Activated T-helper 2 cell treated with anti-CD3 and anti-CD28 coated beads, Interferon-gamma antibody, Interleukin-2, Interleukin-4, amounts not matched to agents 10 μg/mL and 5 μg/mL and 100 μg/mL, durations not matched to agents 14 hours and 24 hours and 36 hours (primary cell): ENCODE data around the gene ALMS1. TPM values are rescaled to one million over a fixed set of nuclear protein-coding genes. Genes with fewer than 3 reads are reported as not detected.
"Not testable (repeated sequence)": the region's sequence is repeated elsewhere in the genome, so short reads cannot be mapped to it uniquely, and the experiment has no call there.

Experiments used
- DNase-seq: peaks from one replicate; pipeline ENCODE4 v3.0.0; 2021; ENCODE audit warnings: low spot score
- H3K27ac Mint-ChIP-seq: one replicate; pipeline ENCODE4 v1.8.0; 2021; ENCODE audit warnings: mixed read lengths
- H3K27me3 Mint-ChIP-seq: one replicate; pipeline ENCODE4 v1.8.0; 2021; ENCODE audit warnings: low read depth, mixed read lengths
- H3K36me3 Mint-ChIP-seq: one replicate; pipeline ENCODE4 v1.8.0; 2021; ENCODE audit warnings: low read depth, mixed read lengths
- H3K4me1 Mint-ChIP-seq: one replicate; pipeline ENCODE4 v1.8.0; 2021; ENCODE audit warnings: low read depth, mixed read lengths
- H3K4me3 Mint-ChIP-seq: one replicate; pipeline ENCODE4 v1.8.0; 2021; ENCODE audit warnings: low read depth, mild to moderate bottlenecking, moderate library complexity, mixed read lengths
- H3K9me3 Mint-ChIP-seq: one replicate; pipeline ENCODE4 v1.8.0; 2021; ENCODE audit warnings: mixed read lengths
- intact Hi-C: fragments of 100-400 bp; cut with micrococcal nuclease; formaldehyde crosslinking; loops from one replicate; pipeline ENCODE4 v1.15.1; 2023
- total RNA-seq: library from RNA; stranded (reverse); gene quantifications from 2 replicates; pipeline ENCODE4 v1.2.3, GENCODE V29; 2022

The ALMS1 gene
- total RNA-seq, 1 donor from 2014 or later, result 21.6 TPM

- intact Hi-C loops, result no loop called here
- Mint-ChIP-seq H3K36me3 (peaks cover 7% of the 10 kb centered on the region), H3K27ac (no peak overlapping the region), H3K27me3 (no peaks in the 10 kb centered on the region), H3K9me3 (no peaks in the 10 kb centered on the region), H3K4me1 (peaks cover 8% of the 10 kb centered on the region), H3K4me3 (no peak overlapping the region)
- no peak for DNase-seq
Measured at GRCh38 chr2:73415906-73416305, 30.3 kb downstream of the ALMS1 start.

- intact Hi-C loops, result no loop called here
- H3K27ac Mint-ChIP-seq, result no peak overlapping the region
- H3K4me3 Mint-ChIP-seq, result no peak overlapping the region
- peaks cover 8% of the 10 kb centered on the region for H3K4me1 Mint-ChIP-seq
- no peak for DNase-seq
- H3K27me3 Mint-ChIP-seq, result no peaks in the 10 kb centered on the region
- peaks cover 2% of the 10 kb centered on the region for H3K36me3 Mint-ChIP-seq
- H3K9me3 Mint-ChIP-seq, result no peaks in the 10 kb centered on the region
Measured at GRCh38 chr2:73418343-73418742, 32.7 kb downstream of the ALMS1 start.

- no peak overlapping the region for H3K27ac Mint-ChIP-seq
- intact Hi-C loops, result no loop called here
- H3K27me3 Mint-ChIP-seq, result no peaks in the 10 kb centered on the region
- peaks cover 15% of the 10 kb centered on the region for H3K36me3 Mint-ChIP-seq
- no peaks in the 10 kb centered on the region for H3K9me3 Mint-ChIP-seq
- no peak overlapping the region for H3K4me3 Mint-ChIP-seq
- no peak for DNase-seq
- H3K4me1 Mint-ChIP-seq, result peaks cover 3% of the 10 kb centered on the region
Measured at GRCh38 chr2:73423913-73424312, 38.3 kb downstream of the ALMS1 start.

GRCh38 chr2:73426176-73426575 is 40.5 kb downstream of the ALMS1 start:
- DNase-seq, result no peak
- intact Hi-C loops, result no loop called here
- Mint-ChIP-seq H3K36me3 (peaks cover 15% of the 10 kb centered on the region), H3K9me3 (no peaks in the 10 kb centered on the region), H3K4me3 (no peak overlapping the region), H3K4me1 (peaks cover 3% of the 10 kb centered on the region), H3K27ac (no peak overlapping the region), H3K27me3 (no peaks in the 10 kb centered on the region)

- Mint-ChIP-seq H3K9me3 (no peaks in the 10 kb centered on the region), H3K4me1 (no peaks in the 10 kb centered on the region), H3K27me3 (no peaks in the 10 kb centered on the region), H3K4me3 (no peak overlapping the region), H3K36me3 (peaks cover 5% of the 10 kb centered on the region), H3K27ac (no peak overlapping the region)
- intact Hi-C loops, result no loop called here
- no peak for DNase-seq
Measured at GRCh38 chr2:73436019-73436418, 50.4 kb downstream of the ALMS1 start.

GRCh38 chr2:73444202-73444601 is 58.6 kb downstream of the ALMS1 start:
- H3K27me3 Mint-ChIP-seq, result no peaks in the 10 kb centered on the region
- no peak overlapping the region for H3K4me3 Mint-ChIP-seq
- H3K4me1 Mint-ChIP-seq, result peaks cover 1% of the 10 kb centered on the region
- H3K27ac Mint-ChIP-seq, result no peak overlapping the region
- H3K36me3 Mint-ChIP-seq, result peaks cover 16% of the 10 kb centered on the region
- no peaks in the 10 kb centered on the region for H3K9me3 Mint-ChIP-seq
- intact Hi-C loops, result no loop called here
- no peak for DNase-seq

GRCh38 chr2:73448856-73449255 is 63.2 kb downstream of the ALMS1 start:
- intact Hi-C loops, result no loop called here
- no peaks in the 10 kb centered on the region for H3K27me3 Mint-ChIP-seq
- no peak for DNase-seq
- H3K4me1 Mint-ChIP-seq, result peaks cover 1% of the 10 kb centered on the region
- no peaks in the 10 kb centered on the region for H3K9me3 Mint-ChIP-seq
- no peak overlapping the region for H3K27ac Mint-ChIP-seq
- H3K4me3 Mint-ChIP-seq, result no peak overlapping the region
- peaks cover 19% of the 10 kb centered on the region for H3K36me3 Mint-ChIP-seq

- Mint-ChIP-seq H3K36me3 (peaks cover 19% of the 10 kb centered on the region), H3K4me3 (no peak overlapping the region), H3K27me3 (no peaks in the 10 kb centered on the region), H3K9me3 (no peaks in the 10 kb centered on the region), H3K4me1 (peaks cover 1% of the 10 kb centered on the region), H3K27ac (no peak overlapping the region)
- intact Hi-C loops, result no loop called here
- no peak for DNase-seq
Measured at GRCh38 chr2:73449404-73449803, 63.8 kb downstream of the ALMS1 start.

GRCh38 chr2:73451263-73451972 is 65.8 kb downstream of the ALMS1 start:
- no peak for DNase-seq
- no peaks in the 10 kb centered on the region for H3K27me3 Mint-ChIP-seq
- no peaks in the 10 kb centered on the region for H3K9me3 Mint-ChIP-seq
- H3K4me1 Mint-ChIP-seq, result no peaks in the 10 kb centered on the region
- intact Hi-C loops, result no loop called here
- no peak overlapping the region for H3K4me3 Mint-ChIP-seq
- peaks cover 23% of the 10 kb centered on the region for H3K36me3 Mint-ChIP-seq
- H3K27ac Mint-ChIP-seq, result no peak overlapping the region

GRCh38 chr2:73457982-73458381 is 72.3 kb downstream of the ALMS1 start:
- intact Hi-C loops, result no loop called here
- Mint-ChIP-seq H3K4me1 (no peaks in the 10 kb centered on the region), H3K27me3 (no peaks in the 10 kb centered on the region), H3K9me3 (peaks cover 19% of the 10 kb centered on the region), H3K4me3 (no peak overlapping the region), H3K27ac (no peak overlapping the region), H3K36me3 (peaks cover 24% of the 10 kb centered on the region)
- DNase-seq, result no peak

- H3K36me3 Mint-ChIP-seq, result peaks cover 18% of the 10 kb centered on the region
- H3K27ac Mint-ChIP-seq, H3K4me1 Mint-ChIP-seq, H3K27me3 Mint-ChIP-seq, intact Hi-C loops, H3K4me3 Mint-ChIP-seq, DNase-seq: not testable (repeated sequence)
- H3K9me3 Mint-ChIP-seq, result peaks cover 22% of the 10 kb centered on the region
Measured at GRCh38 chr2:73462388-73462787, 76.8 kb downstream of the ALMS1 start.

GRCh38 chr2:73468376-73468775 is 82.7 kb downstream of the ALMS1 start:
- intact Hi-C loops, result no loop called here
- Mint-ChIP-seq H3K27me3 (no peaks in the 10 kb centered on the region), H3K4me1 (no peaks in the 10 kb centered on the region), H3K27ac (no peak overlapping the region), H3K9me3 (no peaks in the 10 kb centered on the region), H3K36me3 (no peaks in the 10 kb centered on the region), H3K4me3 (no peak overlapping the region)
- no peak for DNase-seq

GRCh38 chr2:73483874-73484273 is 98.2 kb downstream of the ALMS1 start:
- H3K4me3 Mint-ChIP-seq, H3K4me1 Mint-ChIP-seq, H3K27ac Mint-ChIP-seq, intact Hi-C loops, DNase-seq, H3K27me3 Mint-ChIP-seq: not testable (repeated sequence)
- Mint-ChIP-seq H3K36me3 (peaks cover 21% of the 10 kb centered on the region), H3K9me3 (peaks cover 13% of the 10 kb centered on the region)
